Kidney tubule cell (primary cell): ENCODE data around the gene HIBADH.
"Not testable (repeated sequence)": the region's sequence is repeated elsewhere in the genome, so short reads cannot be mapped to it uniquely, and the experiment has no call there.

ENCODE experiments used
- DNase-seq: peaks from one replicate; pipeline ENCODE4 v3.0.0-alpha.2; 2018; ENCODE audit warnings: low spot score

The HIBADH gene

DNA sequence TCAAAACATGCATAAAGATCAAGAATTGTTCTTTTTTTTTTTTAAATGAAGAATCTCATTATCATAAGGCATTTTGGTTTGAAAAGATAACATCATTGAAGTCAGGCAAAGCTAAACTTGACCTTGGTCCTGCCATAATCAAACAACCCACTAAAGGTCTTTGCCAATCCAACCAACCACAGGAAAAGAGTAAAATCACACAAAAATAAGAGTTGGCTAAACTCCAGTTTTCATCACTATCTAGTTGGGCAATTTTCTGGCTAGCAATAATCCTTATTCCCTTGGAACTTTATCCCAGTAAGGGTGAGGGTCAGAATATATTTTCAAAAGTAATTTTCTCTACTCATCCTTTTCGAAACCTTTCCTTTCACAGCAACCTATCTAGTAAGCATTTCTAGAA lies 62.4 kb downstream of the HIBADH start:
- DNase-seq: no peak

DNA sequence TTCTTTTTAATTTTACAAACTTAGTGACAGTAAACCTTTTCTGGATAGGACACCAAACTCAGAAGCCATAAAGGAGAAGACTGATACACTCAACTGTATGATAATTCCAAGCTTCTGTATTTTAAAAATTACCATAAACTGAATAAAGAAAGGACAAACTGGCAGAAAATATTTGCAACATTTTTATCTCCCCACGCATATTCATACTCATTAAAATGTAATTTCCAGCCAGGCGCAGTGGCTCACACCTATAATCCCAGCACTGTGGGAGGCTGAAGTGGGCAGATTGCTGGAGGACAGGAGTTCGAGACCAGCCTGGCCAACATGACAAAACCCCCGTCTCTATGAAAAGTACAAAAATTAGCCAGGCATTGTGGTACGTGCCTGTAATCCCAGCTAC lies 67.7 kb downstream of the HIBADH start:
- no peak for DNase-seq

GRCh38 chr7:27593226-27593625 lies 69.5 kb downstream of the HIBADH start:
- DNase-seq: no peak

DNA sequence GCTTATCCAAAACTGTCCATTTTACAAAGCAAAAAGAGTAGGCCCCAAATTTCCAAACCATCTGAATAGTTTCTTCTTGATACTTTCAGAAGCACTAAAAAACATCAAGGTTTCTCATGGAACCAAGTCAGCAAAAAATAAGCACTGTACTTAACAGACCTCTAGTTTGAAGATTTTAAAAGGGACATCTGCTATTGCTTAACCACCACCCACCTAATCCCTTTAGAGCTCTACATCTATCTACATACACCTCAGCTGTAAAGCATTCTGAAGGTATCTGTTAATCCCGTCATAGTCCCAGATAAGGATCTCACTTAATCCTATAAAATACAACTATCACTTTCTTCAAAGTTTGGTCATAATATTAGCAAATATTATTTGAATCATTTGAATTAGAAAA lies 72.3 kb downstream of the HIBADH start:
- no peak for DNase-seq

DNA sequence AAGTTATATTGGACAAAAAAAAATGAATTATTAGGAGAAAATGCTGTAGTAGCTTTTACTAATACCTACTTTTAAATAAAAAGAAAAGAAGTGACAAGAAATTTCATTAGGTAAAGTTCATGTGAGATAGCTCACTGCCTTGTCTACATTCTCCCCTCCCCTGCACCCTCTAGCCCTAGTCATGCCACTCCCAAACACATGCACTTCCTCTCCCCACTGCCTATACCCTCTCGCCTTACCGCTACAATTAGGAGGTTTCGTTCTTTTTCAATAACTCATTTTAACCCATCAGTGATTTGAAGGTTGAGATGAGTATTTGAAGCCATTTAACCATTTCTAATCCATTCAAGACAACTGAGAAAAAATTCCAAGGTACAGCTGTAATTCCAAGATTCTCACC lies 75.3 kb downstream of the HIBADH start:
- DNase-seq: no peak

DNA sequence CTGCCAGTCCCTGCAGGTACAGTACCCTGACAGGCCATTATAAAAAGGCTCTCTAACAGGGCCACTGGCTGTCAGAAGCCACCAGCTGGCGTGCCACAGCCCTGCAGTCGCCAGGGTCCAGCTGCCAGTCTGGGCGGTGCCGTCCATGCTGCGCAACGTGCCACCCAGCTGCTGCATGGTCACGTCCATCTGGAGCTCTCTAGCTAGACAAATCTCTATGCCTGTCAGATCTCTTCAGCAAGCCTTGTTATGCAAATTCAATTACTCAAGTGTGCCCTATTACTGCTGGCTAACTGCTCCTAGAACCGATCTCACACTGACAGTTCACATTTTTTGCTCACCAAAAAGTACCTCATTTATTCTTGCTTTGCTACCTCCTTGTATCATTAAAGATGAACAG lies 75.9 kb downstream of the HIBADH start:
- DNase-seq: no peak

GRCh38 chr7:27585781-27586447 lies 76.8 kb downstream of the HIBADH start:
- no peak for DNase-seq

GRCh38 chr7:27581906-27582305 lies 80.8 kb downstream of the HIBADH start:
- no peak for DNase-seq

GRCh38 chr7:27581119-27581518 lies 81.6 kb downstream of the HIBADH start:
- DNase-seq: no peak

DNA sequence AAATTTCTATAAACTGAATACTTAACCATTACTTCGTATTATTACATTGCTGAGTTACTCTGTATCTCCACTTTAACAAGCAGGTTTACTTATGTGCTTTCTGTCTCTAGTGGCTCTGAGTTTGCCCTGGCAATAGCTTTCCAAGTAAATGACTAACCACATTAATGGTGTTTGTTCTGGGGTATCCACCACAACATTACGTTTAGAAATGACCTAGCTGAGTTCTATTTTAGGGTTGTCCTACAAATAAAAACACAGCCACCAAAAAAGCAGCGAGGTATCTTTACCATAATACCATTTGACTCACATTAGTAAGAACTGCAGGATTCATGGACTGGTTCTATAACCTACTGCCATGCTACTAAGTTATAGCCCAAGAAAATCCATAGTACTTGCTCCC lies 83.1 kb downstream of the HIBADH start:
- DNase-seq: peak; percentile 26

DNA sequence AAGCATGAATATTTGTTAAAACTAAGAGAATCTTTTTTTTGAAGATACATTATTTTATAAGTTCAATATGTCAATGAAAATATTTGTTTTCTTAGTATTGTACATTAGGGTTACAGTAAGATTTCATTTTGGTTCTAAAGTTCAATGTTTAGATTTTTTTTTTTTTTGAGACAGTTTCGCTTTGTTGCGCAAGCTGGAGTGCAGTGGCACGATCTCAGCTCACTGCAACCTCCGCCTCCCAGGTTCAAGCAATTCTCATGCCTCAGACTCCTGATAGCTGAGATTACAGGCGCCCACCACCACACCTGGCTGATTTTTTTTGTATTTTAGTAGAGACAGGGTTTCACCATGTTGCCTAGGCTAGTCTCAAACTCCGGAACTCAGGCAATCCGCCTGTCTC lies 84.5 kb downstream of the HIBADH start:
- not testable (repeated sequence) for DNase-seq

- peak; percentile 41 for DNase-seq
Observed at GRCh38 chr7:27576360-27576944, 86.2 kb downstream of the HIBADH start.

- DNase-seq: no peak
Observed at GRCh38 chr7:27575613-27576012, 87.1 kb downstream of the HIBADH start.

DNA sequence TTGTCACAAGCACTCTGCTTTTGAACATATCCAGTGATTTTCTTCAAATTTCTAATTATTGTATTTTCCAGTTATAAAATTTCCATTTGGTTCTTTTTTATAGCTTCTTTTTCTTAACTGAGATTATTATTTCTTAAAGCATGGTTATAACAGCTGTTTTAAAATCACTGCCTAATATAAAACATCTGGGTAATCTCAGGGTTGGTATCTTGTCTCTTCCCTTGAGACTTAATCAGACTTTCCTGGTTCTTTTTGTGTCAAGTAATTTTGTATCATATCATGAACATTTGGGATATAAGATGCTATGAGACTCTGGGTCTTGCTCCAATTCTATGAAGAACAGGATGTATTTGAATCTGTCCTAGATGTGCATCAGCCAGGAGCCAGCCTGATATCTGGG lies 93.6 kb downstream of the HIBADH start:
- DNase-seq: no peak

GRCh38 chr7:27567266-27567665 lies 95.4 kb downstream of the HIBADH start:
- no peak for DNase-seq

- no peak for DNase-seq
Observed at GRCh38 chr7:27564881-27565482, 97.7 kb downstream of the HIBADH start.

DNA sequence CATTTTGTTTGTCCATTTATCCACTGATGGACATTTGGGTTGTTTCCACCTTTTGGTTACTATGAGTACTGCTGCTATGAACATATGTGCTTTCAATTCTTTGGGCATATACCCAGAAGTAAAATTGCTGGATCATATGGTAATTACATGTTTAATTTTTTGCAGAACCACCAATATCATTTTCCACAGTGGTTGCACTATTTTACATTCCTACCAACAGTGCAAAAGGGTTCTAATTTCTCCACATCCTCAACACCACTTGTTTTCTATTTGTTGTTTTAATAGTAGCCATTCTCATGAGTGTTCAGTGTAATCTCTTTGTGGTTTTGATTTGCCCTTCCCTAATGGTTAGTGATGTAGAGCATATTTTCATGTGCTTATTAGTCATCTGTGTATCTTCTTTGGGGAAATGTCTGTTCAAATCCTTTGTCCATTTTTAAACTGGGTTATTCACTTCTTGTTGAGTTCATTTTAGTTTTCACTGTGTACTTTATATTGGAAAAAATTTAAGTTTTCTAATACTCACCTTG lies 101.9 kb downstream of the HIBADH start:
- peak; percentile 70 for DNase-seq

DNA sequence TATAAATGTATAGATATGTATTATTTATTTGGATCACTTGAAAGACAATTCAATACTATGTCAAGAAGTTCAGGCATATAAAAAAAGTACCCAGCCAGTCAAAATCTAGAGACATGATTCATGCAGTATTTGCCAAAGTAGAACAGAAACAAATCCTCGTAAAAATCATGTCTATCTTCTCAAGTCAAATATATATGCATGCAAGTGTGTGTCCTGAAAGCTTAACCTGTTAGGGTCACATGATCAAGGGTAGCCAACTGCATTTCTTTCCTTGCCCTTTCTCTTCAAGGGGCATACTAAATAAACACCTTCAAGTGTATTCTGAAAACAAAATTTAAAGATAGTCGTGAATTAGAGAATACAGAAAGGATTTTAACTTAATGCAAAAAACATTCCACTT lies 107.0 kb downstream of the HIBADH start:
- no peak for DNase-seq

GRCh38 chr7:27554826-27555225 lies 107.9 kb downstream of the HIBADH start:
- no peak for DNase-seq

DNA sequence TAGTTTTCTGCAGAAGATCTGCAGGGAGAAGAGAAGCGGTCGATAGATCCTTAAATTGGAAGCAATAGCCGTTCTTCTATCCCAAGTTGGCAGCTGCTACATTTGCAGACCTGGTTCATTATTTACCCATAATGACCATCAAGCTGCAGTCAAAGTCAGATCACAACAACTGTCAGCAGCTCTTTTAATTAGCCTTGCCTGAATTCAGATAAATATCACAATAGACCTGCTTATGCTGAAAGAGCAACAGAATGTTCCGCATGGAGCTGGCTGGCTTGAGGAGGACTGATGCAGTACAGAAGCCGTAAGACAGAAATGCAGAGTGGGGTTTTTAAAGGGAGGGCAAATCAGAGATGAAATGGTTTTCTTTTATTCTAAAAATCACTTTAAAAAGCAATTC lies 109.4 kb downstream of the HIBADH start:
- DNase-seq: no peak

DNA sequence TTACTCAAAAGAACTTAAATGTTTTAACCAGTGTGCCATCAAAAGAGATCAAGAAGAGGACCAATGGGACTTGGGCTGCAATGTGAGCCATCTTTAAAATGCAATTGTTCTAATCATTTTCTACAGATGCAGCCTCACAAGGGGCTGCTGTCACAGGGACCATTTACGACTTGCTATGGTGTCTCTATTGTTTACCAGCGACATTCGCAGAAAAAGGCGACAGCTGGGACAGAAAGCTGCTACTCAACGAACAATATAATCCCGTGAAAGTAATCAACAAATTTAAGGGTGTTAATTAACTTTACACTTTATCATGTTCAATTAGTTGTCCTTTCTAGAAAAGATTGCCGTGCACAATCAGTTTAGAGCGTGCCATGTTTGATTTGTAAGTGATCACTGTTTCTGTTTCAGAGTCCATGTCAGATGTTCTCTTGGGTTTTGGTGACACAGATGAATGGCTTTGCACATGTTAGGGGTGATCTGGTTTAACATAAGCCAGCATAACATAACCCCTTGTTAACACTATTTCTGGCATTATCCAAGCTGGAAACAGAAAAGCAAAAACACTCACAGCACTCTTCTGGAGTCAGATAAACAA lies 110.8 kb downstream of the HIBADH start:
- DNase-seq: no peak

DNA sequence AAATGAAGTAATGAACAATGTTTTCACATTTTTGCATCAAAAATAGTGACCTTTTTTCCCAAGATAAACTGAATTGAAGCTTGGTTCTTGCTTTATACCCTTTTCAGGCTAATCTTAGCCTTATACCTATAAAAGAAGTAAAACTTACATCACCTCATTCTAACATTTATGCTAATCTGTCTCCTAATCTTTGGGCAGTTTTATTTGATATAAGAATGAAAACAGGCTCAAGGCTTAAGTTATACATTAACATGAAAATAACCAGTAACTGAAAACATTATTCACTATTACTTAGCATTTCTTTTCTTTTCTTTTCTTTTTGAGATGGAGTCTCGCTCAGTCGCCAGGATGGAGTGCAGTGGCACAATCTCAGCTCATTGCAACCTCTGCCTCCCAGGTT lies 113.1 kb downstream of the HIBADH start:
- DNase-seq: no peak

GRCh38 chr7:27548304-27548703 lies 114.4 kb downstream of the HIBADH start:
- no peak for DNase-seq
